Measurements from ENCODE around the gene ACCSL. TPM values are rescaled to one million over a fixed set of nuclear protein-coding genes. Genes with fewer than 3 reads are reported as not detected.

Gene ACCSL
- total RNA-seq, 1 donor: 0.10 TPM

DNA sequence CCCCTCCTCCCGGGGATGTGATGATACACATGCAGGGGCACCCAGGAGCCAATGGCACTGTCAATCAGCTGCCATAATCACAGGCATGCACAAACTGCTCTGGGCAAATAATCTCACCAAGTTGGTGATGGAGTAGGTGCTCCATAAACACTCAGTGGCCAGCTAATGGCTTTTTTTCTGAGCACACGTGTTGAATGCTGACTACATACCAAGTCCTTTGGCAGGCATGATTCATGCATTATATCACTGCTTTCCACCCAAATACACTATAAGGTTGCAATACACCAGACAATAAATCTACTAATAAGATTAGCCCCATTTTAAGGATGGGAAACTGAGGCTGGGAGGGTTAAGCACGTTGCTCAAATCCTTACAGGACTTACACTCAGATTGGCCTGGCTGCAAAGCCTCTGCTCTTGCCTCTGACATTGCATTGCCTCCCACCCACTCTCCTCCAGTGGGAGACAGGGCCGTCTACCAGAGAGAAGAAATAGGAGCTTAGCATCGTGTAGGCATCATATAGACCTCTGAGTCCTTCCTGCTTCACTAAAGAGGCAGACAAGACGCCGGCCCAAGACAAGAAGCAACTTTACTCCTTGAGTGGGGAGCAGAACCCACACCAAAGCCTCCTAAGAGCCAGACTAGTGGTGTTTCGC is 32.7 kb upstream of the ACCSL start:
- no peak overlapping the region for H3K4me3 ChIP-seq (ENCODE audit: low read length)
- no peaks in the 10 kb centered on the region for H3K9me3 ChIP-seq (ENCODE audit: low read depth, low read length)
- no peaks in the 10 kb centered on the region for H3K4me1 ChIP-seq (ENCODE audit: insufficient read depth, low read length)
- no peaks in the 10 kb centered on the region for H3K27me3 ChIP-seq (ENCODE audit: insufficient read depth, low read length)

DNA sequence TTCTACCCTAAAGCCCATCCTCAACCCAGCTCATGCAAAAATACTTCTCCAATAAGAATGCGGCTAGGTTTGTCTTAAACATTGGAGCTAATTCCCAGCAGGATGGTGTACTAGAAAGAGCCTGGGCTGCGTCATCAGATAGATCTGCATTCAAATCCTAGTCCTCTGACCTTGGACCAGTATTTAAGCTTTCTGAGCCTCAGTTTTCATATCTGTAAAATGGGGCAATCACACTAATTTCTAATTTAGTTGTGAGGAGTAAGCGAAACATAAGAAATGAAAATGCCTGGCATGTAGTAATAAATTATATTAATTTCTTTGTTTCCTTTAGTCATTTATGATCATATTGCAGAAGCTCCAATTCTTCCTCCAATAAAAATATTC is 32.2 kb upstream of the ACCSL start:
- no peaks in the 10 kb centered on the region for H3K4me1 ChIP-seq (ENCODE audit: insufficient read depth, low read length)
- H3K27me3 ChIP-seq (ENCODE audit: insufficient read depth, low read length): no peaks in the 10 kb centered on the region
- H3K9me3 ChIP-seq (ENCODE audit: low read depth, low read length): no peaks in the 10 kb centered on the region
- no peak overlapping the region for H3K4me3 ChIP-seq (ENCODE audit: low read length)

- Histone ChIP-seq H3K4me1 (ENCODE audit: insufficient read depth, low read length) (no peaks in the 10 kb centered on the region), H3K9me3 (ENCODE audit: low read depth, low read length) (no peaks in the 10 kb centered on the region), H3K4me3 (ENCODE audit: low read length) (no peak overlapping the region), H3K27me3 (ENCODE audit: insufficient read depth, low read length) (no peaks in the 10 kb centered on the region)
Measured at GRCh38 chr11:44016131-44016530, 31.6 kb upstream of the ACCSL start.

DNA sequence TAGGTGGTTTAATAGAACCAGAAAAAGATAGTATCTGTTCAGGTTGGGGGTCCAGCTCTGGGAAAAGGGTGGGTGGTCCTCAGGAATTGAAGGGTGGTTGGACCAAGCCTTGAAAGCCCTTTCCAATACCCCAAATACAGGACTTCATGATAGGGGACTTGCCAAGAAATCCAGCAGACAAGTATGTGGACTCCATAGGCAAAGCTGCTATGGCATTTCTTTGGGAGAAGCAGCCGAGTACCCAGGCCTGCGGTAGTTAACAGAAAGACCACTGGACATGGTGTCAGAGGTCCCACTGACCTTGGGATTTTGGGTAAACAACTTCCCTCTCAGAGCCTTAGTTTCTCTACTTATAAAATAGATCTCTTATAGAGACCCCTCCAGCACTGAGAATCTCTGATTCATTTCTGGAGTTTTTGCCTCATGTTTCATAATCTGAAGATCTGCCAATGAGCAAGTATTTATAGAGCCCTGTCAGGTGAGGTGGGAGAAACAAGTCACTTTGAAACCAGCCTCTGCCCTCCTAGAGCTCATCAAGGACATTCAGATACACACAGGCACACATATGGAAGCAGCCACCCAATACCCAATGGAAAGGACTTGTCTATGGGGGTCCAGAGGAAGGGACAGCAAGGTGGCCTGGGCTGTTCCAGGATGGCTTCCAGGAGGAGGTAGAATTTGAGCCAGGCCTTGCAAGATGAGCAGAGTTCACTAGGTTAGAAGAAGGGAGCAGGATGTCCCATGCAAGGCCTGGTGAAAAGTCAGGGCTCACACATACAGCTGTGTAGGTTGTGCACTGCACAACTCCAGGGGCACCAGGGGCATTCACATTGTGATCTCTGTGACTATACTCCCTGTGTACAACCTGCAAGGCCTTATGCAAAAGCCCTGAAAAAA is 31.0 kb upstream of the ACCSL start:
- no peaks in the 10 kb centered on the region for H3K4me1 ChIP-seq (ENCODE audit: insufficient read depth, low read length)
- no peak overlapping the region for H3K4me3 ChIP-seq (ENCODE audit: low read length)
- H3K9me3 ChIP-seq (ENCODE audit: low read depth, low read length): no peaks in the 10 kb centered on the region
- H3K27me3 ChIP-seq (ENCODE audit: insufficient read depth, low read length): no peaks in the 10 kb centered on the region

- Histone ChIP-seq H3K4me1 (ENCODE audit: insufficient read depth, low read length) (no peaks in the 10 kb centered on the region), H3K27me3 (ENCODE audit: insufficient read depth, low read length) (no peaks in the 10 kb centered on the region), H3K9me3 (ENCODE audit: low read depth, low read length) (no peaks in the 10 kb centered on the region), H3K4me3 (ENCODE audit: low read length) (no peak overlapping the region)
Measured at GRCh38 chr11:44017443-44018126, 30.2 kb upstream of the ACCSL start.

DNA sequence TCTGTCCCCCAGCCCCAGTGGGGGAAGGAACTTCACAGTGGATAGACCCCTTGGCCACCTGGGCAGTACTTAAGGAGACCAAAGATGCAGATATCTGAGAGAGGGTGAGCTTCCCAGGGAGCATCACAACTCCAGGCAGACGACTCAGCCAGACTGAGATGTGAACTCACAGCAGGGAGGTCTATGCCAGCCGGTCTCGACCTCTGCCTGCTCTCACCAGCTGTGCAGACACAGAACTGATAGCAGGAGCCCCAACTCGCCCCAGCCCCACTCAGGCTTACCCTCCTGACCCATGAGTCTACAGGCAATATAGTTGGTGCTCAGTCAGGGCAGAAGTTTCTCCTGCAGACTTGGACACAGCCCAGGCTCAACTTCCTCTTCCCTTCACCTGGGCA is 29.7 kb upstream of the ACCSL start:
- Histone ChIP-seq H3K4me1 (ENCODE audit: insufficient read depth, low read length) (no peaks in the 10 kb centered on the region), H3K4me3 (ENCODE audit: low read length) (no peak overlapping the region), H3K9me3 (ENCODE audit: low read depth, low read length) (no peaks in the 10 kb centered on the region), H3K27me3 (ENCODE audit: insufficient read depth, low read length) (no peaks in the 10 kb centered on the region)

DNA sequence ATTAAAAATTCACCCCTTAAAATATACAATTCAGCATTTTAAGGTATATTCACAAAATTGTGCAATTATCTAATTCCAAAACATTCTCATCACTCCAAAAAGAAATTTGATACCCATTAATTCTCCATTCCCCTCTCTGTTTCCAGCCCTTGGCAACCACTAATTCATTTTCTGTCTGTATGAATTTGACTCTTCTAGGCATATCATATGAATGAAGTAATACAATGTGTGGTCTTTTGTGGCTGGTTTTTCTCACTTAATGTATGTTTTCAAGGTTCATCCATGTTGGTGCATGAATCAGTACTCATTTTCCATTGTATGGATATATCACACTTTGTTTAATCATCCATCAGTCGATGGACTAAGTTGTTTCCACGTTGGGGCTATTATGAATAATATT is 29.0 kb upstream of the ACCSL start:
- peaks cover under 1% of the 10 kb centered on the region for H3K27me3 ChIP-seq (ENCODE audit: insufficient read depth, low read length)
- no peaks in the 10 kb centered on the region for H3K4me1 ChIP-seq (ENCODE audit: insufficient read depth, low read length)
- no peak overlapping the region for H3K4me3 ChIP-seq (ENCODE audit: low read length)
- no peaks in the 10 kb centered on the region for H3K9me3 ChIP-seq (ENCODE audit: low read depth, low read length)

GRCh38 chr11:44024977-44025376 is 22.8 kb upstream of the ACCSL start:
- Histone ChIP-seq H3K27me3 (ENCODE audit: insufficient read depth, low read length) (peaks cover 8% of the 10 kb centered on the region), H3K4me1 (ENCODE audit: insufficient read depth, low read length) (no peaks in the 10 kb centered on the region), H3K4me3 (ENCODE audit: low read length) (no peak overlapping the region), H3K9me3 (ENCODE audit: low read depth, low read length) (no peaks in the 10 kb centered on the region)

- peaks cover 8% of the 10 kb centered on the region for H3K27me3 ChIP-seq (ENCODE audit: insufficient read depth, low read length)
- H3K9me3 ChIP-seq (ENCODE audit: low read depth, low read length): no peaks in the 10 kb centered on the region
- no peak overlapping the region for H3K4me3 ChIP-seq (ENCODE audit: low read length)
- no peaks in the 10 kb centered on the region for H3K4me1 ChIP-seq (ENCODE audit: insufficient read depth, low read length)
Measured at GRCh38 chr11:44025727-44026126, 22.1 kb upstream of the ACCSL start.

DNA sequence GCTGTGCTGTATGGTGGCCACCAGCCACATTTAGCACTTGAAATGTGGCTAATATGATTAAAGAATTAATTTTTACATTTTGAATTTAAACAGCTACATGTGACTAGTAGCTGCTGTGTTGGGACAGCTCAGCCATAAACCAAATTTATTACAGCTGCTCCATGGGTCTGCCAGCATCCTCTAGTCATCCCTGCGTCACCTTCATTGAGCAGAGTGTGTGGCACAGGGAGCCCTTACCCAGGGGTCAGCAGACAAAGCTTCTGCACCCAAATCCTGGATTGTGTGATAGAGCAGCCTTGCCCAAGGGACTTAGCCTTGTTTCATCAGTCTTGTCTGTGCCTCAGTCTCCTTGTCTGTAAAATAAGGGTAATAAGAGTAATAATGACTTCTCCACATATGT is 19.4 kb upstream of the ACCSL start:
- H3K4me3 ChIP-seq (ENCODE audit: low read length): no peak overlapping the region
- no peaks in the 10 kb centered on the region for H3K9me3 ChIP-seq (ENCODE audit: low read depth, low read length)
- H3K27me3 ChIP-seq (ENCODE audit: insufficient read depth, low read length): peaks cover 8% of the 10 kb centered on the region
- no peaks in the 10 kb centered on the region for H3K4me1 ChIP-seq (ENCODE audit: insufficient read depth, low read length)

DNA sequence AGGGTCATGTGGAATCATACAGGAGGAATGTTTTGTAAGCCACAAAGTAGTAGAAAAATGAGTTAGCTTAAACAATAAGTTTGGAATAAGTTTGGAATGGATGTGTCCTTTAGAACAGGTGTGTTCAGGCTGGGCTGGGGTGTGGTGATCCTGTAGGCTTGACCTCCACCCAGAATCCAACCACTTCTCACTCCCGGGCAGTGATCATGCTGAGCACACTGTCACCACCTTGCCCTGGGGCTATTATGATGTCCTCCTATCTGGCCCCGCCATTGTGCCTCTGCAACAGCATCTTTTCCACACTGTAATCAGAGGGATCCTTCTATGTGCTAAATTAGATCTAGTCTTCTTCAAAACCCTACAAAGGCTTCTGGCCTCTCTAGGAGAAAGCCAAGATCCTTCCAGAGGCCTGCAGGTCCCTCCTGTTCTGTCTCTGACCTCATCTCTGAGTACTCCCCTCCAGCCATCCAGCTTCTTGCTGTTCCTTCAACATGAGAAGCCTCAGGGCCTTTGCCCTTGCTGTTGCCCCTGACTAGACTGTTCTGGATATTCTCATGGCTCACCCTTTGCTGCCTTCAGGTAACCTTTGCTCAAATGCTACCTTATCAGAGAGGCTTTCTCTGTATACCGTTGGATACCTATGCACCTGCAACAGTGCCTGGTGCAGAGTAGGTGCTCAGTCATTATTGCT is 18.8 kb upstream of the ACCSL start:
- H3K4me1 ChIP-seq (ENCODE audit: insufficient read depth, low read length): no peaks in the 10 kb centered on the region
- no peak overlapping the region for H3K4me3 ChIP-seq (ENCODE audit: low read length)
- no peaks in the 10 kb centered on the region for H3K9me3 ChIP-seq (ENCODE audit: low read depth, low read length)
- H3K27me3 ChIP-seq (ENCODE audit: insufficient read depth, low read length): peaks cover 6% of the 10 kb centered on the region

DNA sequence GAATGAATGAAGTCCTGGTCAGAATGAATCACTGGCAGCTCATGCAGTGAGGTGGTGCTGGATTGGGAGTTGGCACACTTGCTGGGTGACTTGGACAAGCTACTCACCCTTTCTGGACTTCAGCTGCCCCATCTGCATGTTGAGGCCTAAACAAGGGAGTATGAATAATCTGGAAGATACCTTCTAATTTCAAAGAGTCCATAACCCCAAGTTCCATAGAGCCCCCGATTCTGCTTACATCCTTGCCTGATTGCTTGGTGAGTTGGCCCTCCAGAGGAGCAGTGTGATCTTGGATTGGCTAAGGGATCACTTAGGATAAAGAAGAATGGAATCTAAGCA is 18.3 kb upstream of the ACCSL start:
- Histone ChIP-seq H3K4me3 (ENCODE audit: low read length) (no peak overlapping the region), H3K27me3 (ENCODE audit: insufficient read depth, low read length) (peaks cover 3% of the 10 kb centered on the region), H3K9me3 (ENCODE audit: low read depth, low read length) (no peaks in the 10 kb centered on the region), H3K4me1 (ENCODE audit: insufficient read depth, low read length) (no peaks in the 10 kb centered on the region)

GRCh38 chr11:44029977-44030911 is 17.5 kb upstream of the ACCSL start:
- no peaks in the 10 kb centered on the region for H3K27me3 ChIP-seq (ENCODE audit: insufficient read depth, low read length)
- H3K4me3 ChIP-seq (ENCODE audit: low read length): no peak overlapping the region
- no peaks in the 10 kb centered on the region for H3K9me3 ChIP-seq (ENCODE audit: low read depth, low read length)
- H3K4me1 ChIP-seq (ENCODE audit: insufficient read depth, low read length): no peaks in the 10 kb centered on the region

- Histone ChIP-seq H3K9me3 (ENCODE audit: low read depth, low read length) (no peaks in the 10 kb centered on the region), H3K4me3 (ENCODE audit: low read length) (no peak overlapping the region), H3K4me1 (ENCODE audit: insufficient read depth, low read length) (no peaks in the 10 kb centered on the region), H3K27me3 (ENCODE audit: insufficient read depth, low read length) (no peaks in the 10 kb centered on the region)
Measured at GRCh38 chr11:44030996-44031395, 16.8 kb upstream of the ACCSL start.
